ENCODE data around the gene HIC2. TPM values are rescaled to one million over a fixed set of nuclear protein-coding genes. Genes with fewer than 3 reads are reported as not detected.
A peak's percentile ranks its signal among the peaks of the same experiment; 100 is the strongest.
"Not testable (repeated sequence)": the region's sequence is repeated elsewhere in the genome, so short reads cannot be mapped to it uniquely, and the experiment has no call there.

The HIC2 gene
- total RNA-seq, 4 donors from 2014 or later = 3.7 to 7.3 (median 5.4) TPM

GRCh38 chr22:21451545-21452520, 34.7 kb downstream of the HIC2 start:
- Histone ChIP-seq H3K36me3 (peaks cover 0 to 18% (median 6%) of the 10 kb centered on the region in 4 donors), H3K4me1 (no peaks in the 10 kb centered on the region), H3K27ac (replicated peaks in 1 of 4) (no peak overlapping the region), H3K27me3 (no peaks in the 10 kb centered on the region), H3K4me3 (no peak overlapping the region), H3K9me3 (no peaks in the 10 kb centered on the region)
- TF ChIP-seq POLR2A (IDR thresholded peaks at IDR 0.05; ENCODE audit: low read depth) = no peak
- no peak for TF ChIP-seq POLR2AphosphoS5 (IDR thresholded peaks at IDR 0.05)
- TF ChIP-seq EP300 (IDR thresholded peaks at IDR 0.05) = no peak
- no peak for TF ChIP-seq CTCF (IDR thresholded peaks at IDR 0.05)
- no peak for DNase-seq (ENCODE audit: extremely low spot score)
- intact Hi-C loops (cut with DNase I) = no loop called here
- 86% methylated on average over 7 of the region's 7 CpGs for WGBS

GRCh38 chr22:21452666-21453065, 35.5 kb downstream of the HIC2 start:
- H3K27me3 ChIP-seq; H3K27ac ChIP-seq (replicated peaks in 1 of 4); intact Hi-C loops (cut with DNase I); H3K4me1 ChIP-seq; H3K9me3 ChIP-seq; H3K36me3 ChIP-seq; H3K4me3 ChIP-seq; DNase-seq (ENCODE audit: extremely low spot score): not testable (repeated sequence)
- WGBS = 96% methylated on average over 4 of the region's 4 CpGs

- DNase-seq (ENCODE audit: extremely low spot score); H3K27me3 ChIP-seq; intact Hi-C loops (cut with DNase I); H3K4me1 ChIP-seq; H3K27ac ChIP-seq (replicated peaks in 1 of 4); H3K9me3 ChIP-seq; H3K36me3 ChIP-seq; H3K4me3 ChIP-seq: not testable (repeated sequence)
- WGBS = 93% methylated on average over 9 of the region's 9 CpGs
Observed at GRCh38 chr22:21454998-21455333, 37.8 kb downstream of the HIC2 start.

- no peak for TF ChIP-seq POLR2A (IDR thresholded peaks at IDR 0.05; ENCODE audit: low read depth)
- TF ChIP-seq CTCF (IDR thresholded peaks at IDR 0.05) = no peak
- TF ChIP-seq POLR2AphosphoS5 (IDR thresholded peaks at IDR 0.05) = no peak
- TF ChIP-seq EP300 (IDR thresholded peaks at IDR 0.05) = no peak
- DNase-seq (ENCODE audit: extremely low spot score) = no peak
- Histone ChIP-seq H3K4me3 (no peak overlapping the region), H3K27me3 (no peaks in the 10 kb centered on the region), H3K27ac (replicated peaks in 1 of 4) (no peak overlapping the region), H3K36me3 (no peaks in the 10 kb centered on the region), H3K4me1 (no peaks in the 10 kb centered on the region), H3K9me3 (no peaks in the 10 kb centered on the region)
- WGBS = 87% methylated on average over 15 of the region's 19 CpGs
- intact Hi-C loops (cut with DNase I) = no loop called here
Observed at GRCh38 chr22:21455334-21456089, 38.3 kb downstream of the HIC2 start.

GRCh38 chr22:21457023-21457787, 40.0 kb downstream of the HIC2 start:
- no peaks in the 10 kb centered on the region for H3K27me3 ChIP-seq
- H3K27ac ChIP-seq (replicated peaks in 1 of 4) = no peak overlapping the region
- TF ChIP-seq POLR2AphosphoS5 (IDR thresholded peaks at IDR 0.05) (no peak), POLR2A (IDR thresholded peaks at IDR 0.05; ENCODE audit: low read depth) (no peak), CTCF (IDR thresholded peaks at IDR 0.05) (no peak), EP300 (IDR thresholded peaks at IDR 0.05) (no peak)
- no peak overlapping the region for H3K4me3 ChIP-seq
- H3K9me3 ChIP-seq = no peaks in the 10 kb centered on the region
- intact Hi-C loops (cut with DNase I) = no loop called here
- no peaks in the 10 kb centered on the region for H3K36me3 ChIP-seq
- WGBS = 90% methylated on average over 19 of the region's 19 CpGs
- DNase-seq (ENCODE audit: extremely low spot score) = no peak
- no peaks in the 10 kb centered on the region for H3K4me1 ChIP-seq

GRCh38 chr22:21462672-21463071, 45.5 kb downstream of the HIC2 start:
- H3K9me3 ChIP-seq; H3K27me3 ChIP-seq; intact Hi-C loops (cut with DNase I); H3K4me3 ChIP-seq; H3K36me3 ChIP-seq; DNase-seq (ENCODE audit: extremely low spot score); H3K4me1 ChIP-seq; H3K27ac ChIP-seq (replicated peaks in 1 of 4): not testable (repeated sequence)
- WGBS = no CpG with 5 or more reads among the region's 4 CpGs

GRCh38 chr22:21467337-21468193, 50.4 kb downstream of the HIC2 start, which contains the start of gene TMEM191C:
Gene TMEM191C (plus strand): TSS chr22:21467387. CDS start chr22:21467460, 73 bp downstream.
- Histone ChIP-seq H3K4me3 (peak within 1 kb of the TSS; percentile 47 to 63 (median 52)), H3K27ac (replicated peaks in 1 of 4) (peak within 1 kb of the TSS; percentile 63 to 75 (median 71))
- H3K9me3 ChIP-seq; H3K27me3 ChIP-seq; H3K4me1 ChIP-seq; intact Hi-C loops (cut with DNase I); H3K36me3 ChIP-seq; DNase-seq (ENCODE audit: extremely low spot score): not testable (repeated sequence)
- WGBS = no CpG with 5 or more reads among the region's 74 CpGs

All from esophagus muscularis mucosa (tissue), 4 donors.